Measurements from ENCODE around the gene BRMS1.
A peak's percentile ranks its signal among the peaks of the same experiment; 100 is the strongest.
"Not testable (repeated sequence)": the region's sequence is repeated elsewhere in the genome, so short reads cannot be mapped to it uniquely, and the experiment has no call there.

The BRMS1 gene

GRCh38 chr11:66322732-66323427 lies 22.0 kb downstream of the BRMS1 start:
- DNase-seq = no peak

- no peak for DNase-seq
Measured at GRCh38 chr11:66321606-66322005, 23.3 kb downstream of the BRMS1 start.

- DNase-seq = not testable (repeated sequence)
Measured at GRCh38 chr11:66320748-66321147, 24.2 kb downstream of the BRMS1 start.

- DNase-seq = not testable (repeated sequence)
Measured at GRCh38 chr11:66320289-66320688, 24.6 kb downstream of the BRMS1 start.

GRCh38 chr11:66318600-66318970 lies 26.3 kb downstream of the BRMS1 start:
- DNase-seq = no peak

- DNase-seq = no peak
Measured at GRCh38 chr11:66317723-66318599, 26.9 kb downstream of the BRMS1 start.

- no peak for DNase-seq
Measured at GRCh38 chr11:66317322-66317722, 27.6 kb downstream of the BRMS1 start.

GRCh38 chr11:66316849-66317251 lies 28.1 kb downstream of the BRMS1 start, which contains the start of gene CD248:
Gene CD248 (minus strand): TSS chr11:66317044. CDS start chr11:66317027, 17 bp downstream.
- peak; percentile 38 for DNase-seq

GRCh38 chr11:66315921-66316811 lies 28.7 kb downstream of the BRMS1 start:
- peak; percentile 29 for DNase-seq

GRCh38 chr11:66315498-66315885 lies 29.4 kb downstream of the BRMS1 start:
- no peak for DNase-seq

- no peak for DNase-seq
Measured at GRCh38 chr11:66314561-66315497, 30.1 kb downstream of the BRMS1 start.

- DNase-seq = no peak
Measured at GRCh38 chr11:66314186-66314501, 30.8 kb downstream of the BRMS1 start.

GRCh38 chr11:66313321-66314185 lies 31.4 kb downstream of the BRMS1 start:
- no peak for DNase-seq

GRCh38 chr11:66312549-66313320 lies 32.2 kb downstream of the BRMS1 start:
- DNase-seq = peak; percentile 95

- DNase-seq = peak; percentile 94
Measured at GRCh38 chr11:66311965-66312548, 32.8 kb downstream of the BRMS1 start.

- DNase-seq = no peak
Measured at GRCh38 chr11:66311470-66311964, 33.4 kb downstream of the BRMS1 start.

- DNase-seq = not testable (repeated sequence)
Measured at GRCh38 chr11:66310803-66311440, 34.0 kb downstream of the BRMS1 start.

- DNase-seq = no peak
Measured at GRCh38 chr11:66310324-66310723, 34.6 kb downstream of the BRMS1 start.

GRCh38 chr11:66309475-66309874 lies 35.4 kb downstream of the BRMS1 start:
- DNase-seq = no peak
